Fibroblast of the conjunctiva (primary cell): ENCODE measurements around the gene MOB3C.

Experiments used
- DNase-seq: peaks from one replicate; pipeline ENCODE4 v3.0.0-alpha.2; 2010; ENCODE audit warnings: low read depth

Gene MOB3C

GRCh38 chr1:46606255-46606965, 10.2 kb downstream of the MOB3C start:
- no peak for DNase-seq

GRCh38 chr1:46605232-46605631, 11.4 kb downstream of the MOB3C start:
- no peak for DNase-seq

DNA sequence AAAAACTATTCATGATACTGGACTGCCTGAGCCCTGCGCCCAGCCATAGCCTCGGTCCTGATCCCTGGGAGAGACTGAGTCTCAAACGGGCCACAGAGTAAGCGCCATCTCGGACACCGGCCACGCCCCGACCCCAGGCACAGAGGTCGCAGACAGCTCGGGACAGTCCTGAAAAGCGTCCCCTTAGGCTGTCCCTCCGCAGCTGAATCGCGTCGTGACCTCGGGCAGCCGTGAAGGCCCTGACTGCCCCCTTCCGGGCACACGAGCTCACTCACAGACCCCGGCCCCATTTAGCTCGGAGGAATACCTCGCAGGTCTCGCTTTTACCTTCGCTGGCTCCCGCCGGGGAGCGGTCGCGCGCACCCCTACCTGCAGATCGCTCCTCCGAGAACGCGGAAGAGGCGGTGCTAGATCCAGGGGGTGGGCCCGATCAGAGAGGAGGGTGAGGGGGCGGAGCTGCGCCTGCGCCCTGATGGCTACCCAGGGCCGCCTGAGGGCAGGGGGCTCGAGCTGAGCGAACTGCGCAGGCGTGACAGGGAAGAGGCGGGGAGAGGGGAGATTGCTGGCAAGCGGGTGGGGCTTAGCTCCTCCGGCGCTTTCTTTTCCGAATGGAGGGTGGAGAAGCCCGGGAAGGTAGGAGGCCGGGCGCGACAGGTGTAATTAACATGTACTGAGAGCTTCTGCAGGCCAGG, 12.6 kb downstream of the MOB3C start, which contains the start of gene MKNK1:
Gene MKNK1, minus strand, starts transcription at position 411 of the 692 bp plus-strand sequence. CDS start 20,941 bp downstream, outside the sequence.
- peak; percentile 92 for DNase-seq

DNA sequence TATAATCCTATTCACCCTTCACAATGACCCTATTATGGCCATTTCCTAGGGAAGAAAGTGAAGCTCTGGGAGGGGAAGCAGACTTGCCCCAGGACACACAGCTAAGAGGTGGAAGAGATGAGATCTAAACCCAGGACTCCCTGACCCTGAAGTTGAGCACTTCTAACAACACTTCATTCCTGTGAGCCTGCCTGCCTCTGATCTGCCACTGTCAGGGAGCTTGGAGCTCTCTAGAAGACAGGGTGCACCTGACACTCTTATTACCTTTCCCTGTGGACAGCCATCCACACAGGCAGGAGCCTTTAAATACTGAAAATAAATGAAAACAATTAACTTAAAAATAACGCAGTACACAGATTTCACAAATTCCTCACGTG, 13.1 kb downstream of the MOB3C start:
- DNase-seq: no peak

DNA sequence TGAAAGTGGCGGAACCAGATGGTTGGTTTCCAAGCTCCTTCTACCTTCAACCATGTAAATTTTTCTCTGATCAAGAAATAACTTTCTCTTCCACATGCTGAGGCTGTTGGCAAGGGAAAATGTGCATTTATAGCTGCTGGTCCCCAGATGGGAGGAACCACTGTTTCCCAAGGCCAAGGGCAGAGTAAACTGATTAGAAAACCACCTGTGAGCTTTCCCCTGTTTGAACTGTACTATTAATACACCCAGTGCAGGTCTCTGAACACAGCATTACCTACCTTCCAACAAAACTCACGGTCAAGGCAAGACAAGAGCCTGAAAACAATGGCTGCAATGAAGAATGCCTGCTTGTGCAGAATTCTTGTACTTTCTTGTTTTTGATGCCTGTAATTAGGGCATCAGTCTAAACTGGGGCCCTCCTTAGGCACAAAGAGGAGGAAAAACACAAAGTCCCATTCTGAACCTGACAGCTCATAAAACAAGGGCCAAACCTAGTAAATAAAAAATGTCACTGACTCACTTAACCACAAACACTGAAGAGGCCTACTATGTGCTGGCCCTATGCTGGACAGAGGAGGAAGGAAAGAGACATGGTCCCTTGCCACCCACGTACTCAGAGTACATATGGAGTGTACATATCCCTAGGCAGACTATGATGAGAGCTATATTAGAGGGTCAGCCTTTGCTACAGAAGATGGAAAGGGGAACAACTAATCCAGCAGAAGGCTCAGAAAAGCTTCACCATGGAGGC, 15.2 kb downstream of the MOB3C start:
- DNase-seq: no peak

DNA sequence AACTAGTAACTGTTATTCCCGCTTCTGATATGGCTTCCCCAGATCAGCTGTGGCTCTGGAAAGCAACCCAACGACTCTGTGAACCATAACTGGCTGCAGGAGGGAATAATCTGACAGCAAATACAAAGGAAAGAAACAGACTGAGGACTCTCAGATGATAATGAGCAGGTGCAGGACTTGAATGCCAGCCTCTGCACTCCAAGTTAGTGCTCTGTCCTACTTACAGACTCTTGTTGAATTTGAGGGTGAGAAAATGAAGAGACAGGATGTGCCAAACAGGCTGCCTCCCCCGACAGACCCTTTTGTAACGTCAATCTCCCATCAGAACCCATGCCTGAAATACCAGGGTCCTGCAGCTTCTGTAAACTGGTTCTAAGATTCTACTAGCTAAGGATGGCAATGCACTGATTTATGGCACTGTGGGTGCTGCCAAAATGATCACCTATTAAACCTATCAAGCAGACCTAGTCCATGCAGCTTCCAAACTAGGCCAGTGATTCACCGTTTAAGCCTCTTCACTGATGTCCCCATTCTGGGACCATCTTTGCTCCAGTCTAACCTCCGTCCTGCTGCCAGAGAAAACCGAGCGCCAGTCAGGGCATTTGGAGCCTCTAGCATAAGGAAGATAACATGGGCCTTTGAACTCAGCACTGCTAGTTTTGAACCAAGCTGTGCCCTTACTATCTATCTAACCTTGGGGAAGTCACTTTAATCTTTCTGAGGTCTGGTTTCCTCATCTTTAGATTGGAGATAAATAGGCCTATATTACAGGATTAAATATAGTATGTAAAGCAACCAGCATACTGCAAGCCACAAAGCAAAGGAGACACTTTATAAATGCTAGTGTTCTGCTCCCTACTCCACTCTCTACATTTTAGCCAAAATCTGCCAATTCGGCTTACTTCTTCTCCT, 17.3 kb downstream of the MOB3C start:
- no peak for DNase-seq

DNA sequence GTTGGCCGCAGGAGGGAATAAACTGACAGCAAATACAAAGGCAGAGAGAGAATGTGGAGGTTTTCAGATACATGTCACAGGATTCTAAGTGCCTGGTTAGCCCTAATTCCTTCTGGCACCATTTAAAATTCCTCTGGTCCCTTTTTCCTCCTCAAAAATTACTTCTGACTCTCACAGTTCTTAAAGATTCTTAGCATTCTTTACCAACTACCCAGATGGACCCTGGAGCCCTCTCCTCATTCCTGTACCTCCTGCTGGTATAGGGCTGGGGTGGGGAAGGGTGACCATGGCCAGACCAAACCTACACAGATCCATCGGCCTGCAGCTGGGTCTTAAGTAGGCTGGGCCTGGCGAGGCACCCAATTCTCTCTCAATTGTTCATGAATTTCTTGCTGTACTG, 19.8 kb downstream of the MOB3C start:
- no peak for DNase-seq

DNA sequence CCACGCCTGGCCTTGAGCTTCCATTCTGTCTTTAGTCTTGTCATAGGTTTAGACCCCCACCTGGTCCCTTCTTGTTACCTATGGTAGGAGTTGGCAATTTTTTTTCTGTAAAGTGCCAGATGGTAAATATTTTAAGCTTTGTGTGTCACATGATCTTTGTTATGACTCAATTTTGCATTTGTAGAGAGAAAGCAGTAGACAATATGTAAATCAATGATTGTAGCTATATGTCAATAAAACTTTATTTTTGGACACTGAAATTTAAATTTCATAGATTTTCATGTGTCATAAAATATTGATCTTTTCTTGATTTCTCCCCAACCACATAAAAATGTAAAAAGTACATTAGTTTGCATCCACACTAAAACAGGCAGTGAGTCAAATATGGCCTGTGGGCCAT, 20.6 kb downstream of the MOB3C start:
- DNase-seq: no peak

DNA sequence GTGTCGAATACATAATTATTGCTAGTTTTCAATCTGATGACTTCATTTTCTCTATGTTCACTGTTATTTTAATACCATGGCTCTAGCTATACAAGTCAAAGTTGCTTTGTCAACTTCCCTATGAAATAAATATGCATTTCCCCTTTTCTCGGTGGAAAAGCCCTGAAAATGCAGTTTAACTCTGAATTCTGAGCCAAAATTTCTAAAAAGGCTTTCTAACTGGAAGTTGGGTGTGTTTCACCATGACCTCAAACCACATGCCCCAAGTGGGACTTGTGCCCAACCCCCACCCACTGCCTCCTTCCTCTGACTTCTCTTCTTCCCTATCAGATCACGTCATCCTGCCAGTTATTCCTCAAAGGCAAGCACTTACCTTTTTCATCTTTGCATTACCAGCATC, 21.5 kb downstream of the MOB3C start:
- DNase-seq: no peak

GRCh38 chr1:46594063-46594462, 22.5 kb downstream of the MOB3C start:
- no peak for DNase-seq

DNA sequence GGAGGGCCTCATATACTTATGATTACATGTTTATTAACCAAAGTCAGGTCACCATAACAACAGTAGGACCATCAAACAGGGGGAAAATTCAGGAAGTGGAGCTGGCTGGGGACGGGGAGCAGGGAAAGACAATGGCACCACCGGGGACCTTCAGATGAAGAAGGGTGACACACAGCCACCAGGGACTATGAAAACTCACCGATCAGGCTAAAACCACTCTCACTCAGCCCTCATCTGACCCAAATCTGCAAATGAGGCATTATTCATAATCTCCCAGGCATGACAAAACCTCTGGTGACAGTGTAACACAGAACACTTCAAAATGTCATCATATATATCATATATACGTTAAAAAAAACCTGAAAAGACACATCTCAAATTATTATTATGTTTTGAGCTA, 23.8 kb downstream of the MOB3C start:
- no peak for DNase-seq

DNA sequence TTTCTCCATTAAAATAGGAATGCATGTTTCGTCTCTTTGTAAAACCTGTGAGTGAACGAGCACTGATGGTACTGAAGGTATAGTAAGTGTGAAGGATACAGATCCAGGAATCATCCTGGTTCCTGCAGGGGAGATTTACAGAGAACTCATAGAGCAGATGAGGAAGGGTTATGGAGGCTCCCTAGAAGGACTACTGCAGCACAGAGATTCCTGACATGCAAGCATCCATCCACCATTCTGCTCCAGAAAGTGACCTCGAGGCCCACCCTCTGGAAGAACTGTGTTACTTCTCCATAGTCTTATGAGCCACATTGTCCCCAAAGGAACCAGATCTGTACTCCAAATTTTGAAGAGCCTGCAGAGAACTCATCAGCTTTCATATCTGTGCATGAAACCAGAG, 27.1 kb downstream of the MOB3C start:
- DNase-seq: no peak

- DNase-seq: no peak
Observed at GRCh38 chr1:46587069-46587468, 29.5 kb downstream of the MOB3C start.

DNA sequence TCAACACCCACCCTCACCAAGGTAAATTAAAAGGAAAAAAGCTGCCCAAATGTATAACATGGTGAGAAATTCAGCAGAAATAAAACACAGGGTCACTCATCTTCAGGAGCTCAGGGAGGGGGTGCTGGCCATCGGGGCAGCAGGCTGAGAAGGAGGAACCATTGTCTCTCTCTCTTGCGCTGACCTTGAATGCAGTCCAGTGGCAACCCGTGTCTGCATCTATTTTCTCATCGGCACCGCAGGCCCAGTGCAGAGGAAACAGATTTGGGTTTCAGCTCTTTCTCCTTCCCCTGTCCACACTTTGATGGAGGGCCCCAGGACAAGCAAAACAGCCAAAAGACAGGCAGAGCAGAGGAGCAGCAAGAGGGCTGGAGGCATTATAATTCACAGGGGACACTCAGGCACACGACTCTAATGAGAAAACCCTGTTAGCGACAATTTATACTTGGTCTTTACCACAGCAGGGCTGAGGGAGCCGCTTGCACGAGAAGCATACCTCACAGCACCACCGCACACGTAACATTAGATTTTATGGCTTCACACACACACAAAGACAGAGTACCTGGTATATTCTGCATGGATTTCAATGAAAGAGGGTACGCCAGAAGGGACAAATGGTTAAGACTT, 31.2 kb downstream of the MOB3C start:
- DNase-seq: no peak

DNA sequence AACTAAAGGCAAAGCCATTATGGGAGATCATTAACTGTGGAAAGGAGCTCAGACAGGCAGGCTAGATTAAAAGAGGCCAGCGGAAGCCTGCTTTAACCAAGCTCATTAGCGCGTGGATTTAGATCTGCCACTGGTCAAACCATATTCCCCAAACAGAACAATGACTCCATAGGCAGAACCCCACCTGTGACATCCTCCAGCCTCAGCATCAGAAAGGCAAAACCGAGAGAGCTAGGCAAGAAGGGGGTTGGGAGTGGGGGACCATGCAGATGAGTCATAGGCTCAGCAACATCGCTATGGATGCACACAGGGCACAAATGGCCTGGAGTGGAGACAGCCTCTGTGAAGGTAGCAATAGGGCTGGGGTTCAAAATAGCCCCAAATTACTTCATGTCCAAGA, 33.1 kb downstream of the MOB3C start:
- no peak for DNase-seq

DNA sequence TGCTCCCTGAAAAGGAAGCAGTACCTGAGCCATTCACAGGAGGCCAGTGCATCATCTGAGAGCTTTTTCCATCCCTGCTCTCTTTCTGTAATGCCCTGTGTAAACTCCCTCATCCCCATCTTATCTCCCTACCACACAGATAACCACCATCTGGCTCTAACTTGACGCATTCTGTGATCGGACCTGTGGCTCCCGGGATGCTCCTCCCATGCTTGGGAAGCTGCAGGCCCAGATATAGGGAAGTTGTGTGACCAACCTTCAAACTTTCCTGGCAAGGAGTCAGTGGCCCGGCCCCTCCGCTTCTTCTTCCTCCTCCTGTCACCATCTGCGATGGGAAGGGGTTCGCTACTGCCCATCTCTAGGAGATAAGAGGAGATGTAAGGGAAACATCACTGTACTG, 33.6 kb downstream of the MOB3C start:
- DNase-seq: no peak

GRCh38 chr1:46581681-46582455, 34.7 kb downstream of the MOB3C start:
- no peak for DNase-seq

DNA sequence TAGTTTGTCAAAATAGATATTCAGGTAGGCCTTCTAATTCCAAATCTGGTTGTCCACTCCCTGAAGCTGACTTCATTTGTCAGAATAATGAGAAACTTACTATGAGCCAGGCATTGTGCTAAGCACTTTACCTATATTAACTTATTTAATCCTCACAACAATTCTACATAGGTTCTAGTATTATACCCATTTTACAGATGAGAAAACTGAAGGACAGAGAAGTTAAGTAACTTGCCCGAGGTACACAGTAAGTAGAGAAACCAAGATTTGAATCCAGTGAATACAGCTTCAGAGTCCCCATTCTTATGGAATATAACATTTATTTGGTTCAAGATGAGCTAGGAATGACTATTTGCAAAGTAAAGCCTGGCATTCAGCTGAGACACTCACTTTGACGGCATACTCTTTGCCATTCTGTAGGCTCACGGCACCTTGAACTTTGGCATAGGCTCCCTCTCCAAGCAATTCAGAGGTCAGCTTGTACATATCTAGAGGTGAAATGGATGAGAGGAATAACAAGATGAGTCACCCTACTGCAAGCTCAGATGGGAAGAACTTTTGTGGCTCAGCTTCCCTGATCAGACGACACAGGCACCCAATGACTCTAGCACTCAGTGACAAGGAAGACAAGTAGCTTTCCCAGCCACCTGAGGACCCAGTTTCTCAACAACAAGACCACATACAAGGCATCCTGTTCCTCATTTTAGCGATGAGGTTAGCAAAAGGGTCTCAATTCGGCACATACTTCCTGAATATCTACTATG, 36.3 kb downstream of the MOB3C start:
- DNase-seq: no peak

DNA sequence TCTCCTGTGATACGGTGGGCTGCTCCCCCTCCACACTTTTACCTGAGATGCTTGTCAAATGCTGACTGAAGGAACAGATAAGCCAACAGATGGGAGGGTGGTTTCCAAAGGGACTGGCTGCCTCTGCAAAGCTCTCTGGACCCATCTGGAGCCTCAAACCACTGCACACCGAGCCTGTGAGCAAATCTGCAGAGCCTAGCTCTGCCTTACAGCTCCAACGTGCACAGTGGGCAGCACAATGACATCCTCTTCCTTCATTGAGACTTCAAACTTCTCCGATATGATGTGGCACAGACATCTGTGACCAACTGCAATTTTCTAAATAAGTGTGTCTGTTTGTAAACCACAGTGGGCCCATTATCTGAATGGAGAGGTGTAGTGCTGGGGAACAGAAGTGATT, 38.9 kb downstream of the MOB3C start:
- no peak for DNase-seq

- no peak for DNase-seq
Observed at GRCh38 chr1:46576596-46576995, 40.0 kb downstream of the MOB3C start.
